Vagina (tissue), 2 donors: ENCODE measurements around the gene RBL1. TPM values are rescaled to one million over a fixed set of nuclear protein-coding genes. Genes with fewer than 3 reads are reported as not detected.
"Not testable (repeated sequence)": the region's sequence is repeated elsewhere in the genome, so short reads cannot be mapped to it uniquely, and the experiment has no call there.

Source experiments
- DNase-seq, 2 donors: peaks; one replicate each; pipeline ENCODE4 v3.0.0-alpha.2; 2017; ENCODE audit errors: extremely low spot score in 2 of 2
- H3K27ac ChIP-seq: fragments of 200-600 bp; sonication (generic); one replicate; pipeline ENCODE4 v1.5.1; 2019
- H3K27me3 ChIP-seq: fragments of 200-600 bp; sonication (generic); one replicate; pipeline ENCODE4 v1.5.1; 2019
- H3K36me3 ChIP-seq, 2 donors: fragments of 200-600 bp; sonication (generic); one replicate each; pipeline ENCODE4 v1.5.1; 2017 to 2019
- H3K4me1 ChIP-seq: fragments of 200-600 bp; sonication (generic); one replicate; pipeline ENCODE4 v1.5.1; 2019
- H3K4me3 ChIP-seq, 2 donors: fragments of 200-600 bp; sonication (generic); 1 replicate in 1 of 2; 2 replicates in 1 of 2; pipeline ENCODE4 v1.5.1; 2016 to 2019
- H3K9me3 ChIP-seq: fragments of 200-600 bp; sonication (generic); one replicate; pipeline ENCODE4 v1.5.1; 2019
- POLR2A ChIP-seq, 2 donors: fragments of 450-650 bp; IDR thresholded peaks; one replicate each; pipeline ENCODE4 v1.6.1; 2017; ENCODE audit warnings: antibody characterized with exemption in 2 of 2, mild to moderate bottlenecking in 2 of 2, moderate library complexity in 2 of 2
- POLR2AphosphoS5 ChIP-seq, 2 donors: sonication (generic); formaldehyde crosslinking; IDR thresholded peaks; one replicate each; pipeline ENCODE4 v1.9.0; 2017; ENCODE audit warnings: antibody characterized with exemption in 2 of 2, mild to moderate bottlenecking in 2 of 2, low read depth in 1 of 2; ENCODE audit not compliant: insufficient read depth in 1 of 2
- intact Hi-C: fragments of 100-400 bp; cut with DNase I; formaldehyde crosslinking; loops from one replicate; pipeline ENCODE4 v1.15.1; 2023
- total RNA-seq: library from RNA; depleted of rRNA; stranded (reverse); fragments of >200 nt; gene quantifications from one replicate; pipeline ENCODE4 v1.2.3, GENCODE V29; 2016
- TF ChIP-seq, protein P1 (sequence below), 3 experiments: fragments of 450-650 bp in 2 of 3; fragments of 200-600 bp in 1 of 3; sonication (generic) in 1 of 3; IDR thresholded peaks; one replicate each; pipeline ENCODE4 v1.5.1; 2017 to 2019; ENCODE audit warnings: antibody characterized with exemption in 3 of 3, mild to moderate bottlenecking in 2 of 3, moderate library complexity in 2 of 3

RBL1 gene
- total RNA-seq, 1 donor from 2014 or later, result 15.0 TPM

DNA sequence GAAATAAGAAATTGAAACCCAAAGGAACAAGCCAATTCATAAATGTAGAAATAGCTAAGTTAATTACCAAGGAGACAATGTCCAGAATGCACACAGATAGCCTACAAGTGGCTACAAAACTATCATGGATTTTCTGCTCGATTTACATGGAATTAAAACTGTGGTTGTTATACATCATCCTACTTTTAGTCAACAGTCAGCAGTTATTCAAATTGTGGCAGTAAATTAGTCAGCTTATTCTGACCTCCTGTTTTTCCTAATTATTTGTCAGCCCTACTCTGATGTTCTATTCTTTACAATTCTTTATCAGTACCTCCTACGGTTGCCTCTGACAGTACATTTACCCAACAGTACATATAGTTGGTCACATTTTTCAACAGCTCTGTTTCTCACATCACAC, 29.6 kb downstream of the RBL1 start:
- no peaks in the 10 kb centered on the region for H3K9me3 ChIP-seq
- TF ChIP-seq, protein P1, sequence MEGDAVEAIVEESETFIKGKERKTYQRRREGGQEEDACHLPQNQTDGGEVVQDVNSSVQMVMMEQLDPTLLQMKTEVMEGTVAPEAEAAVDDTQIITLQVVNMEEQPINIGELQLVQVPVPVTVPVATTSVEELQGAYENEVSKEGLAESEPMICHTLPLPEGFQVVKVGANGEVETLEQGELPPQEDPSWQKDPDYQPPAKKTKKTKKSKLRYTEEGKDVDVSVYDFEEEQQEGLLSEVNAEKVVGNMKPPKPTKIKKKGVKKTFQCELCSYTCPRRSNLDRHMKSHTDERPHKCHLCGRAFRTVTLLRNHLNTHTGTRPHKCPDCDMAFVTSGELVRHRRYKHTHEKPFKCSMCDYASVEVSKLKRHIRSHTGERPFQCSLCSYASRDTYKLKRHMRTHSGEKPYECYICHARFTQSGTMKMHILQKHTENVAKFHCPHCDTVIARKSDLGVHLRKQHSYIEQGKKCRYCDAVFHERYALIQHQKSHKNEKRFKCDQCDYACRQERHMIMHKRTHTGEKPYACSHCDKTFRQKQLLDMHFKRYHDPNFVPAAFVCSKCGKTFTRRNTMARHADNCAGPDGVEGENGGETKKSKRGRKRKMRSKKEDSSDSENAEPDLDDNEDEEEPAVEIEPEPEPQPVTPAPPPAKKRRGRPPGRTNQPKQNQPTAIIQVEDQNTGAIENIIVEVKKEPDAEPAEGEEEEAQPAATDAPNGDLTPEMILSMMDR (IDR thresholded peaks at IDR 0.05), result no peak
- no peak for TF ChIP-seq POLR2AphosphoS5 (IDR thresholded peaks at IDR 0.05; ENCODE audit: insufficient read depth in 1 of 2, low read depth in 1 of 2)
- no peak for TF ChIP-seq POLR2A (IDR thresholded peaks at IDR 0.05)
- H3K27me3 ChIP-seq, result no peaks in the 10 kb centered on the region
- peaks cover 0 to 19% of the 10 kb centered on the region in 2 donors for H3K36me3 ChIP-seq
- H3K27ac ChIP-seq, result no peak overlapping the region
- intact Hi-C loops, result no loop called here
- H3K4me1 ChIP-seq, result no peaks in the 10 kb centered on the region
- H3K4me3 ChIP-seq, result no peak overlapping the region
- DNase-seq, result no peak

DNA sequence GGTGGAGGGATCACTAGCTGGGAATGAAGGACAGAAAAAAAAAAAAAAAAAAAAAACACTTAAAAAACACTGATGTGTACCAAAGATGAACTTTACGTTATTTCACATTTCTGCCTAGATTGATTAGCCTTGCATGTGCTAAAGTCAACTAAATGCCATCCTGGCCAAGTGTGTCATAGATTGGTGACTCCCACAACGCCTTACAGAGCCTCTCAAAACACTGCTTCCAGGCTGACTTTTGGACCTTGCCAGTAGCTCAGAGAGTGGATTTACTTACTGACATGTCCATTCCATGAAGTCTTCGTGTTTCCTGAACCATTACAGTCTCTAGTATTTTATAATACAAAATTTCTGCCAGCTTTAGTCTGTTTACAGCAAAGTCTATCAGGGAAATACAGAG, 40.5 kb downstream of the RBL1 start:
- H3K4me3 ChIP-seq, result no peak overlapping the region
- no peaks in the 10 kb centered on the region for H3K9me3 ChIP-seq
- intact Hi-C loops, result no loop called here
- peaks cover 0 to 57% of the 10 kb centered on the region in 2 donors for H3K36me3 ChIP-seq
- no peaks in the 10 kb centered on the region for H3K27me3 ChIP-seq
- no peak overlapping the region for H3K27ac ChIP-seq
- TF ChIP-seq, protein P1 (IDR thresholded peaks at IDR 0.05), result no peak
- TF ChIP-seq POLR2A (IDR thresholded peaks at IDR 0.05) (no peak), POLR2AphosphoS5 (IDR thresholded peaks at IDR 0.05; ENCODE audit: insufficient read depth in 1 of 2, low read depth in 1 of 2) (no peak)
- DNase-seq, result no peak
- H3K4me1 ChIP-seq, result no peaks in the 10 kb centered on the region

DNA sequence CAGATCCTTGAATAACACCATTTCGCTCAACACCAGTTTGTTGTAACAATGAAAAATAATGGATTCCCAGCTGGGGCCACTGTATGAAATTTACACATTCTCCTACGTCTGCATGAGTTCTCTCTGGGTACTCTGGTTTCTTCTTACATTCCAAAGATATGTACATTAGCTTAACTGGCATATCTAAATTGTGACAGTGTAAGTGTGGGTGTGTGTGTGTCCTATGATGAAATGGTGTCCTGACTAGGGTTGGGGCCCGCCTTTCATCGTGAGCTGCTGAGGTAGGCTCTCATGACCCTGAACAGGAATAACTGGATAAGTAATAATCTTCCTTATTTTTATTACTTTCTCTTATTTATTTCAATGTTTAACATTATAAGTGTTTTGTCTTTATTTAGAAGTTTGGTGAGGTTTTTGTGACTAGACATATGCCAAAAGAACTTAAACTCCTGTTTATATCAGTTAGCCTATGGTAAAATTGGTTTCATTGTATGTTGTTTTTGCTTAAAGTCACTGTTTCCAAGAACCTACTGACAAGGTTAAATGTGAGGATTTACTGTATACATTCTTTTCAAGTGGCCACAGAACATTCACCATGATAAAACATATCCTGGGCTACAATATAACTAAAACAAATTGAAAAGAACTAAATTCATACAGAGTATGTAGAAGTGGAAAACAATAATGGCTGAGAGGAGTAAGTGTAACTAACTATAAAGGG, 42.4 kb downstream of the RBL1 start:
- intact Hi-C loops, result no loop called here
- TF ChIP-seq POLR2A (IDR thresholded peaks at IDR 0.05) (no peak), POLR2AphosphoS5 (IDR thresholded peaks at IDR 0.05; ENCODE audit: insufficient read depth in 1 of 2, low read depth in 1 of 2) (no peak)
- TF ChIP-seq, protein P1 (IDR thresholded peaks at IDR 0.05), result no peak
- H3K27ac ChIP-seq, result no peak overlapping the region
- no peak overlapping the region for H3K4me3 ChIP-seq
- H3K36me3 ChIP-seq, result peaks cover 0 to 38% of the 10 kb centered on the region in 2 donors
- H3K27me3 ChIP-seq, result no peaks in the 10 kb centered on the region
- H3K4me1 ChIP-seq, result no peaks in the 10 kb centered on the region
- DNase-seq, result no peak
- H3K9me3 ChIP-seq, result no peaks in the 10 kb centered on the region

DNA sequence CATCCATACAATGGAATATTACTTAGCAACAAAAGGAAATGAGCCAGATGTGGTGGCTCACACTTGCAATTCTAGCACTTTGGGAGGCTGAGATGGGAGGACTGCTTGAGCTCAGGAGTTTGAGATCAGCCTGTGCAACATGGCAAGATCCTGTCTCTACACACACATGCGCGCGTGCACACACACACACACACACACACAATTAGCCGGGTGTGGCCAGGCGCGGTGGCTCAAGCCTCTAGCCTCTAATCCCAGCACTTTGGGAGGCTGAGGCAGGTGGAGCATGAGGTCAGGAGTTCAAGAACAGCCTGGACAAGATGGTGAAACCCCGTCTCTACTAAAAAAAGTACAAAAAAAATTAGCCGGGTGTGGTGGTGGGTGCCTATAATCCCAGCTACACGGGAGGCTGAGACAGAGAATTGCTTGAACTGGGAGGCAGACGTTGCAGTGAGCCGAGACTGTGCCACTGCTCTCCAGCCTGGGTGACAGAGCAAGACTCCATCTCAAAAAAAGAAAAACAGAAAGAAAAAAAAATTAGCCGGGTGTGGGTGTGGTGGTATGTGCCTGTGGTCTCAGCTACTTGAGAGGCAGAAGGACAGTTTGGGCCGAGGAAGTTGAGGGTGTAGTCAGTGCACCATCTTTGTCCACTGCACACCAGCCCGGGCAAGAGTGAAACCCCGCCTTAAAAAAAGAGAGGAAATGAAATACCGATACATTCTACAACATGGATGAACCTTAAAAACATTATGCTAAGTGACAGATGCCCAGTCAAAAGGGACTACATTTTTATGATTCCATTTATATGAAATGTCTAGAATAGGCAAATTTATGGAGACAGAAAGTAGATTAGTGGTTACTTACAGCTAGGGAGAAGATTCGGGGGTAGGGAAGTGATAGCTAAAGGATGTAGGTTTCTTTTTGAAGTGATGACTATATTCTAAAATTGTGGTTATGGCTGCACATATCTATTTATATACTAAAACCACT, 52.5 kb downstream of the RBL1 start:
- Histone ChIP-seq H3K4me1 (no peaks in the 10 kb centered on the region), H3K27ac (no peak overlapping the region), H3K4me3 (no peak overlapping the region), H3K36me3 (peaks cover 4 to 39% of the 10 kb centered on the region in 2 donors), H3K9me3 (no peaks in the 10 kb centered on the region), H3K27me3 (no peaks in the 10 kb centered on the region)
- no peak for DNase-seq
- intact Hi-C loops, result no loop called here
- TF ChIP-seq POLR2AphosphoS5 (IDR thresholded peaks at IDR 0.05; ENCODE audit: insufficient read depth in 1 of 2, low read depth in 1 of 2) (no peak), POLR2A (IDR thresholded peaks at IDR 0.05) (no peak)
- TF ChIP-seq, protein P1 (IDR thresholded peaks at IDR 0.05), result no peak

DNA sequence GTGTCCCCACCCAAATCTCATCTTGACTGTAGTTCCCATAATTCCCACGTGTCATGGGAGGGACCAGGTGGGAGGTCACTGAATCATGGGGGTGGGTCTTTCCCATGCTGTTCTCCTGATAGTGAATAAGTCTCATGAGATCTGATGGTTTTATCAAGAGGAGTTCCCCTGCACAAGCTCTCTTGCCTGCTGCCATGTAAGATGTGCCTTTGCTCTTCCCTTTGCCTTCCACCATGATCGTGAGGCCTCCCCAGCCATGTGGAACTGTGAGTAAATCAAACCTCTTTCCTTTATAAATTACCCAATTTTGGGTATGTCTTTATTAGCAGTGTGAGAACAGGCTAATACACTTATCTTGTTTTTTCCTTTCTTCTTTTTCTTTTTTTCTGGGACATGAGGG, 56.4 kb downstream of the RBL1 start:
- peaks cover 4 to 31% of the 10 kb centered on the region in 2 donors for H3K36me3 ChIP-seq
- not testable (repeated sequence) for H3K4me1 ChIP-seq

More for the DNA sequence above, 56.4 kb downstream of the RBL1 start:
- H3K27me3 ChIP-seq, intact Hi-C loops, H3K27ac ChIP-seq, H3K4me3 ChIP-seq, DNase-seq, H3K9me3 ChIP-seq: not testable (repeated sequence)
